Kidney (tissue), 14 donors: Measurements from ENCODE around the gene CDKN2D. TPM values are rescaled to one million over a fixed set of nuclear protein-coding genes. Genes with fewer than 3 reads are reported as not detected.

Experiments
- DNase-seq, 5 donors: peaks; one replicate each; pipeline ENCODE4 v3.0.0-alpha.2; 2013 to 2020
- FAIRE-seq: peaks from 2 replicates; lab custom pipeline; 2012; peaks lifted over from hg19 to GRCh38; lab: Jason Lieb, UNC
- H3K27ac ChIP-seq, 2 donors: one replicate each; pipeline ENCODE4 v1.7.0; 2013; ENCODE audit warnings: low read depth in 2 of 2, low read length in 2 of 2, inconsistent platforms in 1 of 2
- H3K27me3 ChIP-seq: one replicate; pipeline ENCODE4 v1.7.1; 2013; ENCODE audit warnings: low read length, inconsistent platforms; ENCODE audit not compliant: control insufficient read depth, insufficient read depth
- H3K36me3 ChIP-seq, 3 donors: one replicate each; pipeline versions ENCODE4 v1.7.0 to v1.7.1; 2013; ENCODE audit warnings: low read length in 3 of 3, control low read depth in 1 of 3, inconsistent platforms in 1 of 3; ENCODE audit not compliant: insufficient read depth in 3 of 3, control insufficient read depth in 2 of 3
- H3K4me1 ChIP-seq, 3 donors: one replicate each; pipeline versions ENCODE4 v1.7.0 to v1.7.1; 2013; ENCODE audit warnings: low read length in 3 of 3, inconsistent platforms in 1 of 3, low read depth in 1 of 3; ENCODE audit not compliant: control insufficient read depth in 2 of 3, insufficient read depth in 2 of 3
- H3K4me3 ChIP-seq, 3 donors: one replicate each; pipeline versions ENCODE4 v1.7.0 to v1.8.1; 2013; ENCODE audit warnings: low read length in 3 of 3, control low read depth in 1 of 3, inconsistent platforms in 1 of 3
- H3K9ac ChIP-seq, 3 donors: one replicate each; pipeline versions ENCODE4 v1.7.0 to v1.7.1; 2013; ENCODE audit warnings: low read length in 3 of 3, control low read depth in 1 of 3, inconsistent platforms in 1 of 3
- H3K9me3 ChIP-seq, 3 donors: one replicate each; pipeline versions ENCODE4 v1.7.0 to v1.7.1; 2013; ENCODE audit warnings: low read length in 3 of 3, control low read depth in 1 of 3, inconsistent platforms in 1 of 3; ENCODE audit not compliant: control insufficient read depth in 2 of 3, insufficient read depth in 1 of 3
- CTCF ChIP-seq: IDR thresholded peaks from 3 replicates; pipeline ENCODE4 v1.5.1; 2012; ENCODE audit warnings: mild to moderate bottlenecking, moderate library complexity, borderline replicate concordance; ENCODE audit not compliant: insufficient read depth; ENCODE audit errors: extremely low read depth
- intact Hi-C: fragments of 100-400 bp; cut with DNase I; formaldehyde crosslinking; loops from one replicate; pipeline ENCODE4 v1.11.1; 2022
- polyA plus RNA-seq: library from polyadenylated mRNA; stranded (reverse); fragments of 350-450 nt; fragmentation: Illumina TruSeq; extraction: RNeasy Lipid Tissue Mini Kit (QIAGEN cat#74804); gene quantifications from one replicate; pipeline ENCODE4 v1.2.3, GENCODE V29; 2014; ENCODE audit warnings: low read depth, low replicate concordance; ENCODE audit not compliant: insufficient read depth
- total RNA-seq: library from RNA; stranded (reverse); fragmentation: NEBNext Ultra II Directional; extraction: Animal tissue kit (Norgen Biotek cat#: 25700); gene quantifications from one replicate; pipeline ENCODE4 v1.2.1, GENCODE V29; 2021
- donor health status: control.
- donor health status: control.
- donor health status: control.
- donor health status: control.
- donor health status: control.
- donor health status: DM: yes; HTN: yes; CAD: no.
- donor health status: Normal renal cell carcinoma (clear cell type).

Gene CDKN2D
- total and polyA plus RNA-seq, 2 donors from 2014 or later: 8.8 to 14.7 TPM

GRCh38 chr19:10565028-10565566 is 3.7 kb downstream of the CDKN2D start:
- no peaks in the 10 kb centered on the region for H3K9me3 ChIP-seq
- FAIRE-seq (no peak), DNase-seq (peak in 4 of 5 donors; percentile 58 to 82 (median 74))
- no peak for TF ChIP-seq CTCF
- no peaks in the 10 kb centered on the region for H3K27me3 ChIP-seq
- peak overlapping the region in 1 of 2 donors; percentile 78 for H3K27ac ChIP-seq
- intact Hi-C loops: no loop called here
- H3K4me1 ChIP-seq: peaks cover 0 to 18% (median 14%) of the 10 kb centered on the region in 3 donors
- peaks cover 0 to 6% (median 4%) of the 10 kb centered on the region in 3 donors for H3K36me3 ChIP-seq
- H3K9ac ChIP-seq: peak overlapping the region in 1 of 3 donors; percentile 91
- H3K4me3 ChIP-seq: peak overlapping the region; percentile 62 to 83 (median 68)

GRCh38 chr19:10562609-10563008 is 6.2 kb downstream of the CDKN2D start:
- peaks cover 0 to 19% (median 12%) of the 10 kb centered on the region in 3 donors for H3K36me3 ChIP-seq
- H3K4me1 ChIP-seq: peaks cover 0 to 14% (median 9%) of the 10 kb centered on the region in 3 donors
- DNase-seq (no peak), FAIRE-seq (no peak)
- no peaks in the 10 kb centered on the region for H3K9me3 ChIP-seq
- intact Hi-C loops: no loop called here
- H3K27me3 ChIP-seq: no peaks in the 10 kb centered on the region
- H3K4me3 ChIP-seq: no peak overlapping the region
- TF ChIP-seq CTCF: no peak
- no peak overlapping the region for H3K9ac ChIP-seq
- no peak overlapping the region for H3K27ac ChIP-seq

GRCh38 chr19:10560154-10560553 is 8.6 kb downstream of the CDKN2D start:
- H3K36me3 ChIP-seq: peaks cover 0 to 32% (median 19%) of the 10 kb centered on the region in 3 donors

More at GRCh38 chr19:10560154-10560553, 8.6 kb downstream of the CDKN2D start:
- H3K9ac ChIP-seq: no peak overlapping the region
- H3K27ac ChIP-seq: no peak overlapping the region
- intact Hi-C loops: no loop called here
- H3K27me3 ChIP-seq: no peaks in the 10 kb centered on the region
- DNase-seq (no peak), FAIRE-seq (no peak)
- H3K4me3 ChIP-seq: no peak overlapping the region
- no peaks in the 10 kb centered on the region for H3K9me3 ChIP-seq
- no peak for TF ChIP-seq CTCF
- H3K4me1 ChIP-seq: peaks cover 0 to 3% (median 0%) of the 10 kb centered on the region in 3 donors
